SJSA1 (cell line): ENCODE results near the gene GFOD1. TPM values are rescaled to one million over a fixed set of nuclear protein-coding genes. Genes with fewer than 3 reads are reported as not detected.

Source experiments
- DNase-seq, 2 experiments: peaks; one replicate each; pipeline ENCODE4 v3.0.0-alpha.2; 2015 to 2020; ENCODE audit warnings: low spot score in 2 of 2, low read depth in 1 of 2
- H3K27ac ChIP-seq: fragments of 250-450 bp; sonication (Bioruptor Pico); 2 replicates; pipeline ENCODE4 v1.5.1; 2020; ENCODE audit warnings: mild to moderate bottlenecking, moderate library complexity
- H3K27me3 ChIP-seq: fragments of 250-450 bp; sonication (Bioruptor Pico); replicated peaks from 2 replicates; pipeline ENCODE4 v1.5.1; 2020; ENCODE audit warnings: mild to moderate bottlenecking, moderate library complexity
- H3K36me3 ChIP-seq: fragments of 250-450 bp; sonication (Bioruptor Pico); 2 replicates; pipeline ENCODE4 v1.5.1; 2020; ENCODE audit warnings: mild to moderate bottlenecking
- H3K4me1 ChIP-seq: fragments of 250-450 bp; sonication (Bioruptor Pico); replicated peaks from 2 replicates; pipeline ENCODE4 v1.6.1; 2021; ENCODE audit warnings: mild to moderate bottlenecking
- H3K4me3 ChIP-seq: fragments of 250-450 bp; sonication (Bioruptor Pico); 2 replicates; pipeline ENCODE4 v1.5.1; 2020; ENCODE audit warnings: mild to moderate bottlenecking
- H3K9me3 ChIP-seq: fragments of 250-450 bp; sonication (Bioruptor Pico); replicated peaks from 2 replicates; pipeline ENCODE4 v1.5.1; 2020; ENCODE audit warnings: mild to moderate bottlenecking
- total RNA-seq: library from RNA; depleted of rRNA; stranded (reverse); fragments of >200 nt; shearing (Covaris generic); gene quantifications from 2 replicates; pipeline ENCODE4 v1.2.3, GENCODE V29; 2014

GFOD1 gene
- total RNA-seq, 1 experiment from 2014 or later: 10.8 TPM

DNA sequence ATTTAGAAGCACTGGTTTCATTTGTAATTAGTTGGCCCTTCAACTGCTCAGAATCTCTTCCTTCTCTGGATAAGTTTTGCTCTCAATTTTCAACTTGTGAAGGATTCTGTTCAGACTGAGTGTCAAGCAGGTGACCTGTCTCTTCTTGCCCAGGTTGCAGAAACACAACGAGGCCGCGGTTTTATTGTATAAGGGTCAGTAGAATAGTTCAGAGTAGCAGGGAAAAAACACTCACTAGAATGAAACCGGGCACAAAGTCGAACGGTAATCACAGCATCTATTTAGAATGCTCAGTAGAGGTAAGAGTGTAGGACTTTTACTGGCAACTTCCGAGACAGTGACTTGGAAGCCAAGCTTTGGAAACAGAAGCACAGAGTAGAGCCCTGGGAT is 17.9 kb upstream of the GFOD1 start:
- H3K27ac ChIP-seq: no peak overlapping the region
- H3K36me3 ChIP-seq: no peaks in the 10 kb centered on the region
- peak in 1 of 2 experiments; percentile 10 for DNase-seq
- H3K27me3 ChIP-seq: no peaks in the 10 kb centered on the region; the same call in 1 of the 2 replicates
- no peaks in the 10 kb centered on the region for H3K4me1 ChIP-seq
- no peak overlapping the region for H3K4me3 ChIP-seq
- no peaks in the 10 kb centered on the region for H3K9me3 ChIP-seq

DNA sequence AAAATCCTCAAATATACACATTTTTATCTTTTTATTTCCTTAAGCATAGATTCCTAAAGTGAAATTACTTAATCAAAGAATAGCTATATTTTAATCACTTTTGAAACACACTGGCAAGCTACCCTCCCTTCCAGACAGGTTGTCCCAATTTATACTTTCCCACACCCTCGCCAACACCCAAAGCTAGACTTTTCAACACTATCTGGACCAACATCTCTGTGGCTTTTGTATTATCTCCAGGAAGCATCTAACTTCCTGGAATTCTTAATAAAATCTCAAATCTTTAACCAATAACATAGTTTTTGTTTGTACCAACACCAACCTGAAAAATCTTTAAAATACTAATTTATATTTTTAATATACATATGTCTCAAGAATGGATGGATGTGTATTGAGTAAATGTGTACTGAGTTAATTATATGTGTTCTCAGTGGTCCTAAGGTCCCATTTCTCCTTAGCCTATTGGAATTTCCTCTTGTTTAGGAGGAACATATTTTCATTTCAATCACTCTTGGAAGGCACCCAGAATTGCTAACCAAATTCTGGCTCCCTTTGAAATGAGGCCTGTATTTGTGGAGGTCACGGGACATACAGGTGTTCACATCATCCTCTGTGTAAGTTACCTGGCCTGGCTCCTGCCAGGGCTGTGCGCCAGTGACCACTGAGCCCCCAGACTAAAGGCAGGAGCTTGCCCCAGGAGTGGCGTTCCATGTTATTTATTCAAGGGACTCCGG is 17.4 kb upstream of the GFOD1 start:
- no peak overlapping the region for H3K4me3 ChIP-seq
- H3K27ac ChIP-seq: no peak overlapping the region
- no peaks in the 10 kb centered on the region for H3K36me3 ChIP-seq
- no peaks in the 10 kb centered on the region for H3K4me1 ChIP-seq
- DNase-seq: peak in 1 of 2 experiments; percentile 13
- H3K27me3 ChIP-seq: no peaks in the 10 kb centered on the region; the same call in 1 of the 2 replicates
- H3K9me3 ChIP-seq: no peaks in the 10 kb centered on the region

DNA sequence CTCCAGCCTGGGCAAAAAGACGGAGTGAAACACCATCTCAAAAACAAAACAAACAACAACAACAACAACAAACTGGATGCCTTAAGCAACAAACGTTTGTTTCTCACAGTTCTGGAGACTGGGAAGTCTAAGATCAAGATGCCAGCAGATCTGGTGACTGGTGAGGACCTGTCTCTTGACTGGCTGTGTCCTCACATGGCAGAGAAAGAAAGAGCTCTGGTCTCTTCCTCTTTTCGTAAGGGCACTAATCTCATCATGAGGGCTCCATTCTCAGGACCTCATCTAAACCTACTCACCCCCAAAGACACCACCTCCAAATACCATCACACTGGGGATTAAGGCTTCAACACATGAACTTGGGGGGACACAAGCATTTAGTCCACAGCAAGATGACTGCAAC is 13.5 kb upstream of the GFOD1 start:
- no peak overlapping the region for H3K4me3 ChIP-seq

DNA sequence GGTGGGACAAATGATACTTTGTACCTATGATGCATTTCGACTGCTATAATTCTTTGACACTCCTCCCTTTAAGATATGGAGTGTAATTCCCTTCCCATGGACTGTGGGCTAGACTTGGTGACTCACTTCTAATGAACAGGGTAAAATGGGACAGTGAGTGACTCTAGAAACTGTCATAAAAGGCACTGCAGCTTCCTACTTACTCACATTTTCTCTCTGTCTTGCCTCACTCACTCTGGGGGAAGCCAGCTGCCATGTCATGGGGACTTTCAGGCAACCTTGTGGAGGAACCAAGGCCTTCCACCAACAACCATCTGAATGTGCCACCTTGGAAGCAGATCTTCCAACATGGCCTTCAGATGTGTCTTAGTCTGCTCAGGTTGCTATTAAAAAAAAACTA is 12.9 kb upstream of the GFOD1 start:
- Histone ChIP-seq H3K9me3 (no peaks in the 10 kb centered on the region), H3K4me3 (no peak overlapping the region), H3K27me3 (no peaks in the 10 kb centered on the region; the same call in 1 of the 2 replicates), H3K36me3 (no peaks in the 10 kb centered on the region), H3K4me1 (peaks cover 12% of the 10 kb centered on the region), H3K27ac (no peak overlapping the region)
- peak; percentile 11 to 33 for DNase-seq

More for the DNA sequence above, 13.5 kb upstream of the GFOD1 start:
- Histone ChIP-seq H3K27ac (no peak overlapping the region), H3K36me3 (no peaks in the 10 kb centered on the region), H3K4me1 (peaks cover 11% of the 10 kb centered on the region), H3K9me3 (no peaks in the 10 kb centered on the region), H3K27me3 (no peaks in the 10 kb centered on the region; the same call in 1 of the 2 replicates)
- DNase-seq: peak in 1 of 2 experiments; percentile 13

DNA sequence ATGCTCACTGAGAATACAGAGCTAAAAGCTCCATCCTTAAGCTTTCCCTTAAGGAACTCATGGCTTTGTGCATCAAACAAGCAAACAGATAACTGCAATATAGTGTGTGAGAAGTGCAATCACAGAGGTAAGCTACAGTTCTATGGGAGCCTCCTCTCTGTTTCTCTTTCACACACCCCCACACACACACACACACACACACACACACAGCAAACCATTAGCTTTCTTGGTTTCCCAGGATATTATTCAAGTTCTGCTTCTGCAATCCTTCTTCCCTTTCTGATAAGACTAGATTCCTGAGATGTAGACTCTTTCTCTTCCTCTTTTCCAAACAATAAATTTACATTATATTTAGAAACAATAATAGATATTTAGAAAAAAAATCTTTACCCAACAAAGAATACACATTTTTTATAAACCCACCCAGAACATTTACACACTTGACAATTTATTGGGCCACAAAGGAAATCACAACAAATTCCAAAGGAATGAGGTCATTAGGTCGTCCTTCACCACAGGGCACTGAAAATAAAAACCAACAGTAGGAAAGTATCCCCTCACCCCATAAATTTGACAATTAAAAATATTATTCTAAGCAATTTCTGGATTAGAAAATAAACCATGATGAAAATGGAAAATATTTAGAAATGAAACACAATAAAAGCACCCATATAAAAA is 9.3 kb upstream of the GFOD1 start:
- no peak overlapping the region for H3K4me3 ChIP-seq
- no peaks in the 10 kb centered on the region for H3K27me3 ChIP-seq
- H3K9me3 ChIP-seq: no peaks in the 10 kb centered on the region
- H3K27ac ChIP-seq: peak overlapping the region; percentile 8; the same call in 1 of the 2 replicates
- DNase-seq: peak; percentile 29 to 56
- H3K4me1 ChIP-seq: peaks cover 12% of the 10 kb centered on the region
- H3K36me3 ChIP-seq: no peaks in the 10 kb centered on the region

DNA sequence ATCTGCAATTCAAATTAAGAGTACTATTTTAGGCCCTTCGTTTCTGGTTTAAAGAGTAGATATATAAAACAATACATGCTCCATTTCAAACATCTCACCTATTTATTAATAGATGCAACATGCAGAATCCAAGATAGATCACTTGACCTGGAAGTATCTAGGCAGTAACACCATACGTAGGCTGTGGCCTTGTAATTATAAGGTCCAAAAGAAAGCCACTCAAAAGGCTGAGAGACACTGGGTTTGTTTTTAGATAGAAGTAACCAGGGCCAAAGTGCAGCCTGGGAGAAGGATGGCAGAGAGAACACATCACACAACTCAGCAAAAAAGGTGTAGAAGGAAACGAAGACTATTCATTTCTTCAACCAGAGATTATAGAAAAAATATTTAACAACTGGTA is 8.4 kb upstream of the GFOD1 start:
- H3K27me3 ChIP-seq: no peaks in the 10 kb centered on the region
- DNase-seq: no peak

DNA sequence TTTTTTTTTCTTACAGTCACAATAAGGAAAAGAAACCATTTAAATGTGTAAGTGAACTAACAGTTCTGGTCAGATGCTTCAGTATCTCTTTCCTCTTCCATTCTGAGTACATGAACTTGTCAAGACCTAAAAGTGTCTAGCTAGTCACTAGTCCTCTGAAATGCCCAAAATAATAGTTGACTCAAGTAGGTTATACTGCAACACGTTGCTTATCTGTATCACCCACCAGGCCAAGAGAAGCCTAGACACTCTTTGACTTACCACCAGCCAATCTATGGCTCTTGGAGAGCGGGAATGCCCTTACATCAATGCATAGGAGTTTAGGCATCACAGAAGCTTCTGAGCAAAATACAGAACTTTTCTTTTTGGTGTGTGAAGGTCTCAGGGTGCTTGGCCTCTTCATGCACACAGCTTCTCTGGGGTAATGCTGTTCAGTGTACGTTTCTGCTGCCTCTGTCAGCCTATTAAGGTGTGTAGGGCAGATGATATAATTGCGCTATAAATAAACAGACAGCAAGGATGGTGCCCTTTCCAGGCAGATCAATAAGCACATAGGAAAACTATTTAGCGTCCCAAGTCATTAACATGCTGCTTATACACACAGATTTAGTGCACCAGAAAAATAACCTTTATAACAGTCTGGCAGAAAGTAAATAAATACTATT is 7.8 kb upstream of the GFOD1 start:
- Histone ChIP-seq H3K4me3 (no peak overlapping the region), H3K27ac (no peak overlapping the region), H3K9me3 (no peaks in the 10 kb centered on the region), H3K27me3 (no peaks in the 10 kb centered on the region), H3K36me3 (no peaks in the 10 kb centered on the region), H3K4me1 (peaks cover 12% of the 10 kb centered on the region)
- no peak for DNase-seq

More for the DNA sequence above, 8.4 kb upstream of the GFOD1 start:
- peaks cover 12% of the 10 kb centered on the region for H3K4me1 ChIP-seq
- no peak overlapping the region for H3K27ac ChIP-seq
- no peak overlapping the region for H3K4me3 ChIP-seq
- no peaks in the 10 kb centered on the region for H3K36me3 ChIP-seq
- H3K9me3 ChIP-seq: no peaks in the 10 kb centered on the region

DNA sequence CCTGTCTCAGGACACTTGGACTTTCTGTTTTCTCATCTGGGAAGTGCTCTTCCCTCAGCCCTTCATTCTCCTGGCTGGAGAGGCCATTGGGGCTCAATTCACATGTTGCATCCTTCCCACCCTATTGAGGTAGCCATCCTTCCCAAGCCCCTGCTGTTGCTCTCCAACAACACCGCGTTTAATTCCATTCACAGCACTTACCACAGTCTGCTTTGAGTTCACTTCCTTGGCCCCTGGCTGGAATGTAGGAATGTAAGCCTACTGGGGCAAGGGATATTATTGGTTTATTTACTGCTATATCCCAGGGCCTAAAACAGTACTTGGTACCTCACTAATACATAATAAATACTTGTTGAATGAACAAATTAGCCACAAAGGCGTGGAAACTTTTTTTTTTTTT is 6.7 kb upstream of the GFOD1 start:
- Histone ChIP-seq H3K4me1 (peaks cover 12% of the 10 kb centered on the region), H3K27me3 (no peaks in the 10 kb centered on the region), H3K4me3 (no peak overlapping the region), H3K36me3 (no peaks in the 10 kb centered on the region), H3K9me3 (no peaks in the 10 kb centered on the region), H3K27ac (no peak overlapping the region)
- peak in 1 of 2 experiments; percentile 15 for DNase-seq

DNA sequence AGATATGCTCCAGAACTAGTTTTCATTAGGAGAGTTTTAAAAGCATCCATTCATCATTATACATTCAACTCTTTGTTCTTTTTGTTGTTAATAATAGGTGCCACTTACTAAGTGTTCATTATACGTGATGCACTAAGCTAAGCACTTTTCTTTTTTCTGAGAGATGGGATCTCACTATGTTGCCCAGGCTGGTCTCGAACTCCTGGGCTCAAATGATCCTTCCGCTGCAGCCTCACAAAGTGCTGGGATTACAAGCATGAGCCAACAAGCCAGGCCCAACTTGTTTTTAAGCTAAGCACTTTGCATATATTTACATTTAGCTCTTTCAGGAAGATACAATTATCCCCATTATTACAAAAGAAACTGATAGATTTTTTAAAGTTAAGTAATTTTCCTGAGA is 5.7 kb upstream of the GFOD1 start:
- H3K27ac ChIP-seq: no peak overlapping the region
- no peaks in the 10 kb centered on the region for H3K9me3 ChIP-seq
- no peaks in the 10 kb centered on the region for H3K36me3 ChIP-seq
- peaks cover 12% of the 10 kb centered on the region for H3K4me1 ChIP-seq
- H3K27me3 ChIP-seq: no peaks in the 10 kb centered on the region
- DNase-seq: peak in 1 of 2 experiments; percentile 5
- no peak overlapping the region for H3K4me3 ChIP-seq

DNA sequence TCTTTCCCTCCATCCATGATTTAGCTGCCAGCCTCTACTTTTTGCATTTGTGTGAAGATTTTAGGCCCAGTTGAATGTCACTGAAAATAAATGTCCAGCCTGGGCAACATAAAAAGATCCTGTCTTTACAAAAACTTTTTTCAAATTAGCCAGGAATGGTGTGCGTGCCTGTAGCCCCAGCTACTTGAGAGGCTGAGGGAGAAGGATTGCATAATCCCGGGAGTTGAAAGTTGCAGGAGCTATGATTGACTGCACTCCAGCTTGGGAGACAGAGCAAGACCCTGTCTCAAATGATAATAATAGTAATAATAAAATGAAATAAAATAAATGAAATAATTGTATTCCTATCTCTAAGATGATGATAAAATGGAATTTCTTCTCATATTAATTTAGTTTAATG is 5.0 kb upstream of the GFOD1 start:
- Histone ChIP-seq H3K4me3 (no peak overlapping the region), H3K36me3 (no peaks in the 10 kb centered on the region), H3K27ac (no peak overlapping the region), H3K9me3 (no peaks in the 10 kb centered on the region), H3K27me3 (no peaks in the 10 kb centered on the region), H3K4me1 (peaks cover 17% of the 10 kb centered on the region)
- DNase-seq: peak in 1 of 2 experiments; percentile 13

DNA sequence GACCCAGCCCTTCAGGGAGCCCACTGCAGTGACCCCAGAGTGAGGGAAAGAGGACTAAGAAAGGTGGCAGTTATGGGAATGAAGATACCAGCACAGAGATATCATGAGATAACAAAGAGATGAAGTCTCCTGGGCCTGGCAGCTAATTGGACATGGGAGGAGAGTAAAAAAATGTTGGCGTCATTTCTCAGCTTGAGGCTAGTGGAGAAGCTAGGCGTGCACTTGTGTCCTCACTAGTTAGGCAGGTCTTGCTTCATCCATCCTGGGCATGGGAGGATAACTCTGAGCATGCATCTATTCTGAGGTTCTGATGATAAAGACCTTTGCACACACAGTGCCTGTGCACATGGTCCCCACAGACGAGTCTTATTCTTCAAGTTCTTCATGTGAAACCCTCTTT is 4.1 kb upstream of the GFOD1 start:
- Histone ChIP-seq H3K27me3 (no peaks in the 10 kb centered on the region), H3K4me3 (no peak overlapping the region), H3K4me1 (peaks cover 12% of the 10 kb centered on the region), H3K9me3 (no peaks in the 10 kb centered on the region), H3K27ac (no peak overlapping the region), H3K36me3 (no peaks in the 10 kb centered on the region)
- DNase-seq: no peak

DNA sequence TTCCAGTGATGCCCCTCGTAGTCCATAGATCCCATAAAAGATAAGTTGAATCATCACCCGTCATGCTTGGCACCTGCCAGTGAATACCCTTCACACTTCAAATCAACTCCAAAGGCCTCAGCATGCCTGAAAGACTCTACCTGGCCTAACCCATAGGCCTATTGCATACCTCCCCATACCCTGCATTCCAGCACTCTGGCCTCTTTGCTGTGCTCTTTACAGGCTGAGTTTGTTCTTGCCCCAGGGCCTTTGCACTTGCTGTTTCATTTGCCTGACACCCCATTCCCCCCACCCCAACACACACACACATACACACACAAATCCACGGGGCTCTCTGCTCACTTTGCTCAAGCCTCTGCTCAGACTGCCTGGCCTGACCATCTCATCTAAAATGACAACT is 3.0 kb upstream of the GFOD1 start:
- Histone ChIP-seq H3K27ac (no peak overlapping the region), H3K36me3 (no peaks in the 10 kb centered on the region), H3K27me3 (no peaks in the 10 kb centered on the region), H3K9me3 (no peaks in the 10 kb centered on the region), H3K4me3 (no peak overlapping the region), H3K4me1 (peaks cover 10% of the 10 kb centered on the region)
- peak in 1 of 2 experiments; percentile 5 for DNase-seq

DNA sequence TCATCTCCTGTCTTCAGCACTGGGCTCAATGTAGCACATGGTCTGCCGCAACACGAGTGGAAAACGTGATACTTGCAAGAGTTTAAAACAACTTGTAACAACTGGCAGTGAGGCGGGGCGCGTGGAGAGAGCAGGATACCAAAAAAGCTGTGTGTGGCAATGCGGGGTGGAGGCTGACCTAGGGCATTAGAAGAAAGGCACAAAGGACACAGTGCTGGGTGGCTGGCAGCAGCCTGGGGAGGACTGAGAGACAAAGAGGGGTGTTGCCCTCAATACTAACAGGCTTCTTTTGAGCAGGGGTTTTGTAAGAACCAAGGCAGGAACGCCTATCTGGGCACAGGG is 1.5 kb upstream of the GFOD1 start:
- no peak overlapping the region for H3K27ac ChIP-seq
- no peaks in the 10 kb centered on the region for H3K9me3 ChIP-seq
- no peaks in the 10 kb centered on the region for H3K36me3 ChIP-seq
- no peak overlapping the region for H3K4me3 ChIP-seq
- H3K4me1 ChIP-seq: peaks cover 13% of the 10 kb centered on the region
- DNase-seq: no peak
- H3K27me3 ChIP-seq: no peaks in the 10 kb centered on the region
